HepG2 (cell line): ENCODE results near the gene RAC3. TPM values are rescaled to one million over a fixed set of nuclear protein-coding genes. Genes with fewer than 3 reads are reported as not detected.
A peak's percentile ranks its signal among the peaks of the same experiment; 100 is the strongest.

ENCODE experiments used
- ADNP ChIP-seq: sonication (generic); formaldehyde crosslinking; IDR thresholded peaks from 2 replicates; pipeline ENCODE4 v1.4.0; 2020; ENCODE audit warnings: missing genetic modification reagents
- BRCA1 ChIP-seq: sonication (generic); formaldehyde crosslinking; IDR thresholded peaks from 2 replicates; pipeline ENCODE4 v1.4.0; 2020; ENCODE audit warnings: missing genetic modification reagents
- DNMT1 ChIP-seq: sonication (generic); formaldehyde crosslinking; IDR thresholded peaks from 2 replicates; pipeline ENCODE4 v1.5.1; 2020; ENCODE audit warnings: mild to moderate bottlenecking, missing genetic modification reagents
- DNMT3B ChIP-seq: conservative IDR thresholded peaks from 2 replicates; pipeline ENCODE4 v1.6.1; 2016; ENCODE audit warnings: missing biosample characterization, control low read depth
- ELF1 ChIP-seq: sonication (generic); formaldehyde crosslinking; IDR thresholded peaks from 2 replicates; pipeline ENCODE4 v1.4.0; 2020; ENCODE audit warnings: missing genetic modification reagents
- FOXC1 ChIP-seq: sonication (generic); formaldehyde crosslinking; IDR thresholded peaks from 2 replicates; pipeline ENCODE4 v1.8.0; 2022; ENCODE audit warnings: mild to moderate bottlenecking, missing genetic modification reagents, borderline replicate concordance
- JUN ChIP-seq: sonication (generic); formaldehyde crosslinking; IDR thresholded peaks from 2 replicates; pipeline ENCODE4 v1.4.0; 2020; ENCODE audit warnings: mild to moderate bottlenecking, missing genetic modification reagents
- KLF6 ChIP-seq: IDR thresholded peaks from 2 replicates; pipeline ENCODE4 v1.8.0; 2016; ENCODE audit warnings: missing biosample characterization, missing genetic modification reagents
- NFE2L2 ChIP-seq: fragments of 150-350 bp; IDR thresholded peaks from 2 replicates; pipeline ENCODE4 v1.6.1; 2014; ENCODE audit warnings: low read length
- NFIC ChIP-seq: IDR thresholded peaks from 2 replicates; pipeline ENCODE4 v1.6.1; 2012; ENCODE audit warnings: mild to moderate bottlenecking, low read length, inconsistent platforms
- ZBTB7A ChIP-seq: sonication (generic); formaldehyde crosslinking; IDR thresholded peaks from 2 replicates; pipeline ENCODE4 v1.8.0; 2022; ENCODE audit warnings: mild to moderate bottlenecking, missing genetic modification reagents
- ZFP36L1 ChIP-seq: sonication (generic); formaldehyde crosslinking; IDR thresholded peaks from 2 replicates; pipeline ENCODE4 v1.8.0; 2022; ENCODE audit warnings: mild to moderate bottlenecking, missing genetic modification reagents, moderate library complexity
- ZNF569 ChIP-seq: sonication (generic); formaldehyde crosslinking; IDR thresholded peaks from 2 replicates; pipeline ENCODE4 v1.5.0; 2020; ENCODE audit warnings: mild to moderate bottlenecking, missing genetic modification reagents, moderate library complexity, borderline replicate concordance
- ZNF670 ChIP-seq: sonication (generic); formaldehyde crosslinking; IDR thresholded peaks from 2 replicates; pipeline ENCODE4 v1.8.0; 2022; ENCODE audit warnings: mild to moderate bottlenecking, missing genetic modification reagents, borderline replicate concordance
- polyA plus RNA-seq, 8 experiments: library from polyadenylated mRNA; depleted of rRNA in 3 of 8; stranded (reverse) in 7 of 8; unstranded in 1 of 8; fragments of >200 nt; fragmentation: Illumina TruSeq in 4 of 8; extraction: Trizol in 4 of 8; gene quantifications; 2 replicates each; pipeline versions ENCODE4 v1.2.1 to v1.2.3, GENCODE V29; 2011 to 2016; ENCODE audit warnings: low read depth in 4 of 8, missing spikeins in 1 of 8, mixed read lengths in 1 of 8; ENCODE audit not compliant: insufficient read depth in 1 of 8
- total RNA-seq, 5 experiments: library from RNA; depleted of rRNA; stranded (reverse); fragments of >200 nt; fragmentation: Illumina TruSeq; extraction: Trizol; gene quantifications; 2 replicates each; pipeline ENCODE4 v1.2.3, GENCODE V29; 2016; ENCODE audit warnings: low read depth in 1 of 5
- TF ChIP-seq, protein P1 (sequence below): sonication (generic); formaldehyde crosslinking; IDR thresholded peaks from 2 replicates; pipeline ENCODE4 v1.4.0; 2020; ENCODE audit warnings: mild to moderate bottlenecking, missing genetic modification reagents
- TF ChIP-seq, protein P2 (sequence below): sonication (generic); formaldehyde crosslinking; conservative IDR thresholded peaks from 2 replicates; pipeline ENCODE4 v1.4.0; 2020; ENCODE audit warnings: missing genetic modification reagents
- TF ChIP-seq, protein P3 (sequence below): sonication (generic); formaldehyde crosslinking; IDR thresholded peaks from 2 replicates; pipeline ENCODE4 v1.4.0; 2020; ENCODE audit warnings: missing genetic modification reagents
- TF ChIP-seq, protein P4 (sequence below): IDR thresholded peaks from 2 replicates; pipeline ENCODE4 v1.6.1; 2016; ENCODE audit warnings: missing compliant biosample characterization, missing genetic modification reagents, borderline replicate concordance
- TF ChIP-seq, protein P5 (sequence below), 2 experiments: sonication (generic) in 1 of 2; formaldehyde crosslinking in 1 of 2; IDR thresholded peaks; 2 replicates each; pipeline versions ENCODE4 v1.4.0 to v1.6.1; 2018 to 2020; ENCODE audit warnings: missing genetic modification reagents in 2 of 2, borderline replicate concordance in 1 of 2, low read depth in 1 of 2, mild to moderate bottlenecking in 1 of 2, missing biosample characterization in 1 of 2
- TF ChIP-seq, protein P6 (sequence below): sonication (generic); formaldehyde crosslinking; IDR thresholded peaks from 2 replicates; pipeline ENCODE4; 2020; ENCODE audit warnings: missing genetic modification reagents, mild to moderate bottlenecking, borderline replicate concordance

The RAC3 gene
- total and polyA plus RNA-seq, 2 of the 13 experiments (the other 11 are each of a cell fraction or from before 2014, with no cell fraction given): 10.5 to 21.3 TPM

DNA sequence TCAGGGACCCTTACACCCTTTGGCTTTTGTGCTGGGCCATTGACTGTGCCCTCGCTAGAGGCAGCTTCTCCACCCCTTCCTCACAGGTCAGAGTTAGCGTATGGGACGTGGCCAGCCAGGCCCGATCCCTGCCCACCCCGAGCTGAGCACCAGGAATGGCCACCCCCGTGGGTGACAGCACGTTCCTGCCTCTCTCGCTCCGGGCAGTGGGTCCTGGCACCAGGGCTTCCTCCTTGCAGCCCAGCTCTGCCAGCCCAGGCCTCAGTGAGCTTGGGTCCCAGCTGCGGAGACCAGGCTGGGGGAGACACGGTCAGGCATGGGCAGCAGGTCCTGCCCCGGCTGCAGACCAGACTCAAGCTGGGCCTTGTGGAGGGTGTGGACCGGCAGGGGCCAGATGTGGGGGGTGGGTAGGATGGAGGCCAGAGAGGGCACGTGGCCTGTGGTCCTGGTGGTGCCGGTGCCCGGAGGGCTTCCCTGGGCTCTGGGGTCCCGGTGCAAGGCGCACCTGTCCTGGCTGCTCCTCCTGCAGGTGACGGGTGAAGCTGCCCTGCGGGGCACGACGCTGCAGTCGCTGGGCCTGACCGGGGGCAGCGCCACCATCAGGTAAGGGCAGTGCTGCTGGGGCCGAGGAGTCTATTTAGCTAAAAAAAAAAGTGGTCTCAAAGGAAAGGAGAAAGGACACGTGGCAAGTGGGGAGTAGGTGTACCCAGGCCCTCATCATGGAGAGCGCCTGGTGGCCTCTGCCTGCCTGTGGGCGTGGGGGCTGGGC lies 35.8 kb upstream of the RAC3 start (continued):
- TF ChIP-seq DNMT1 (CRISPR knock-in tag) (peak; percentile 95; the same call in 1 of the 2 replicates), ZNF569 (CRISPR knock-in tag) (no peak), ADNP (CRISPR knock-in tag) (no peak), BRCA1 (CRISPR knock-in tag) (no peak), NFE2L2 (no peak), ZNF670 (CRISPR knock-in tag) (no peak), ZBTB7A (CRISPR knock-in tag) (peak; percentile 62), DNMT3B (CRISPR knock-in tag) (no peak), FOXC1 (CRISPR knock-in tag) (peak; percentile 78), ZFP36L1 (no peak), ELF1 (peak; percentile 39; the same call in 1 of the 2 replicates), JUN (CRISPR knock-in tag) (peak; percentile 16; the same call in 1 of the 2 replicates), NFIC (no peak), KLF6 (CRISPR knock-in tag) (no peak; the same call in 1 of the 2 replicates)
- TF ChIP-seq, protein P1, sequence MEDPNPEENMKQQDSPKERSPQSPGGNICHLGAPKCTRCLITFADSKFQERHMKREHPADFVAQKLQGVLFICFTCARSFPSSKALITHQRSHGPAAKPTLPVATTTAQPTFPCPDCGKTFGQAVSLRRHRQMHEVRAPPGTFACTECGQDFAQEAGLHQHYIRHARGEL (CRISPR knock-in tag): peak; percentile 66; the same call in 1 of the 2 replicates
- TF ChIP-seq, protein P2, sequence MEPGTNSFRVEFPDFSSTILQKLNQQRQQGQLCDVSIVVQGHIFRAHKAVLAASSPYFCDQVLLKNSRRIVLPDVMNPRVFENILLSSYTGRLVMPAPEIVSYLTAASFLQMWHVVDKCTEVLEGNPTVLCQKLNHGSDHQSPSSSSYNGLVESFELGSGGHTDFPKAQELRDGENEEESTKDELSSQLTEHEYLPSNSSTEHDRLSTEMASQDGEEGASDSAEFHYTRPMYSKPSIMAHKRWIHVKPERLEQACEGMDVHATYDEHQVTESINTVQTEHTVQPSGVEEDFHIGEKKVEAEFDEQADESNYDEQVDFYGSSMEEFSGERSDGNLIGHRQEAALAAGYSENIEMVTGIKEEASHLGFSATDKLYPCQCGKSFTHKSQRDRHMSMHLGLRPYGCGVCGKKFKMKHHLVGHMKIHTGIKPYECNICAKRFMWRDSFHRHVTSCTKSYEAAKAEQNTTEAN (CRISPR knock-in tag): 0 out of 2 replicates have a peak, but pooled peaks have one; percentile 30
- TF ChIP-seq, protein P3, sequence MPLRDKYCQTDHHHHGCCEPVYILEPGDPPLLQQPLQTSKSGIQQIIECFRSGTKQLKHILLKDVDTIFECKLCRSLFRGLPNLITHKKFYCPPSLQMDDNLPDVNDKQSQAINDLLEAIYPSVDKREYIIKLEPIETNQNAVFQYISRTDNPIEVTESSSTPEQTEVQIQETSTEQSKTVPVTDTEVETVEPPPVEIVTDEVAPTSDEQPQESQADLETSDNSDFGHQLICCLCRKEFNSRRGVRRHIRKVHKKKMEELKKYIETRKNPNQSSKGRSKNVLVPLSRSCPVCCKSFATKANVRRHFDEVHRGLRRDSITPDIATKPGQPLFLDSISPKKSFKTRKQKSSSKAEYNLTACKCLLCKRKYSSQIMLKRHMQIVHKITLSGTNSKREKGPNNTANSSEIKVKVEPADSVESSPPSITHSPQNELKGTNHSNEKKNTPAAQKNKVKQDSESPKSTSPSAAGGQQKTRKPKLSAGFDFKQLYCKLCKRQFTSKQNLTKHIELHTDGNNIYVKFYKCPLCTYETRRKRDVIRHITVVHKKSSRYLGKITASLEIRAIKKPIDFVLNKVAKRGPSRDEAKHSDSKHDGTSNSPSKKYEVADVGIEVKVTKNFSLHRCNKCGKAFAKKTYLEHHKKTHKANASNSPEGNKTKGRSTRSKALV (CRISPR knock-in tag): no peak
- TF ChIP-seq, protein P4, sequence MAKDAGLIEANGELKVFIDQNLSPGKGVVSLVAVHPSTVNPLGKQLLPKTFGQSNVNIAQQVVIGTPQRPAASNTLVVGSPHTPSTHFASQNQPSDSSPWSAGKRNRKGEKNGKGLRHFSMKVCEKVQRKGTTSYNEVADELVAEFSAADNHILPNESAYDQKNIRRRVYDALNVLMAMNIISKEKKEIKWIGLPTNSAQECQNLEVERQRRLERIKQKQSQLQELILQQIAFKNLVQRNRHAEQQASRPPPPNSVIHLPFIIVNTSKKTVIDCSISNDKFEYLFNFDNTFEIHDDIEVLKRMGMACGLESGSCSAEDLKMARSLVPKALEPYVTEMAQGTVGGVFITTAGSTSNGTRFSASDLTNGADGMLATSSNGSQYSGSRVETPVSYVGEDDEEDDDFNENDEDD: peak; percentile 48
- TF ChIP-seq, protein P5, sequence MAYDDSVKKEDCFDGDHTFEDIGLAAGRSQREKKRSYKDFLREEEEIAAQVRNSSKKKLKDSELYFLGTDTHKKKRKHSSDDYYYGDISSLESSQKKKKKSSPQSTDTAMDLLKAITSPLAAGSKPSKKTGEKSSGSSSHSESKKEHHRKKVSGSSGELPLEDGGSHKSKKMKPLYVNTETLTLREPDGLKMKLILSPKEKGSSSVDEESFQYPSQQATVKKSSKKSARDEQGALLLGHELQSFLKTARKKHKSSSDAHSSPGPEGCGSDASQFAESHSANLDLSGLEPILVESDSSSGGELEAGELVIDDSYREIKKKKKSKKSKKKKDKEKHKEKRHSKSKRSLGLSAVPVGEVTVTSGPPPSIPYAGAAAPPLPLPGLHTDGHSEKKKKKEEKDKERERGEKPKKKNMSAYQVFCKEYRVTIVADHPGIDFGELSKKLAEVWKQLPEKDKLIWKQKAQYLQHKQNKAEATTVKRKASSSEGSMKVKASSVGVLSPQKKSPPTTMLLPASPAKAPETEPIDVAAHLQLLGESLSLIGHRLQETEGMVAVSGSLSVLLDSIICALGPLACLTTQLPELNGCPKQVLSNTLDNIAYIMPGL (CRISPR knock-in tag; IDR thresholded peaks at IDR 0.05; ENCODE audit: borderline replicate concordance in 1 of 2, low read depth in 1 of 2): peak; percentile 83 to 92
- TF ChIP-seq, protein P6, sequence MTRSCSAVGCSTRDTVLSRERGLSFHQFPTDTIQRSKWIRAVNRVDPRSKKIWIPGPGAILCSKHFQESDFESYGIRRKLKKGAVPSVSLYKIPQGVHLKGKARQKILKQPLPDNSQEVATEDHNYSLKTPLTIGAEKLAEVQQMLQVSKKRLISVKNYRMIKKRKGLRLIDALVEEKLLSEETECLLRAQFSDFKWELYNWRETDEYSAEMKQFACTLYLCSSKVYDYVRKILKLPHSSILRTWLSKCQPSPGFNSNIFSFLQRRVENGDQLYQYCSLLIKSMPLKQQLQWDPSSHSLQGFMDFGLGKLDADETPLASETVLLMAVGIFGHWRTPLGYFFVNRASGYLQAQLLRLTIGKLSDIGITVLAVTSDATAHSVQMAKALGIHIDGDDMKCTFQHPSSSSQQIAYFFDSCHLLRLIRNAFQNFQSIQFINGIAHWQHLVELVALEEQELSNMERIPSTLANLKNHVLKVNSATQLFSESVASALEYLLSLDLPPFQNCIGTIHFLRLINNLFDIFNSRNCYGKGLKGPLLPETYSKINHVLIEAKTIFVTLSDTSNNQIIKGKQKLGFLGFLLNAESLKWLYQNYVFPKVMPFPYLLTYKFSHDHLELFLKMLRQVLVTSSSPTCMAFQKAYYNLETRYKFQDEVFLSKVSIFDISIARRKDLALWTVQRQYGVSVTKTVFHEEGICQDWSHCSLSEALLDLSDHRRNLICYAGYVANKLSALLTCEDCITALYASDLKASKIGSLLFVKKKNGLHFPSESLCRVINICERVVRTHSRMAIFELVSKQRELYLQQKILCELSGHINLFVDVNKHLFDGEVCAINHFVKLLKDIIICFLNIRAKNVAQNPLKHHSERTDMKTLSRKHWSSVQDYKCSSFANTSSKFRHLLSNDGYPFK: peak; percentile 78
